Calu3 (cell line): ENCODE measurements around the gene LMNB1. TPM values are rescaled to one million over a fixed set of nuclear protein-coding genes. Genes with fewer than 3 reads are reported as not detected.
"Not testable (repeated sequence)": the region's sequence is repeated elsewhere in the genome, so short reads cannot be mapped to it uniquely, and the experiment has no call there.

Experiments used
- BruUV-seq: library from RNA; stranded (reverse); fragments of 400-500 nt; replicated peaks from 2 replicates; lab custom pipeline; 2021; lab: Mats Ljungman, UMichigan
- CTCF ChIA-PET: fragments of 300-600 bp; sonication (Branson Sonifier 250); formaldehyde crosslinking; loops from one replicate; lab custom pipeline; 2022; ENCODE audit warnings: antibody characterized with exemption; lab: Charles Lee
- DNase-seq: peaks from one replicate; pipeline ENCODE4 v3.0.0; 2022
- H3K27ac Mint-ChIP-seq: one replicate; pipeline ENCODE4 v1.8.0; 2022; ENCODE audit warnings: mixed read lengths; ENCODE audit not compliant: unreplicated experiment
- H3K27me3 Mint-ChIP-seq: one replicate; pipeline ENCODE4 v1.8.0; 2022; ENCODE audit warnings: mixed read lengths; ENCODE audit not compliant: unreplicated experiment
- H3K36me3 Mint-ChIP-seq: one replicate; pipeline ENCODE4 v1.8.0; 2022; ENCODE audit warnings: mild to moderate bottlenecking, moderate library complexity, mixed read lengths; ENCODE audit not compliant: insufficient read depth, unreplicated experiment
- H3K4me1 Mint-ChIP-seq: one replicate; pipeline ENCODE4 v1.8.0; 2022; ENCODE audit warnings: mild to moderate bottlenecking, low read depth, mixed read lengths; ENCODE audit not compliant: unreplicated experiment
- H3K4me3 Mint-ChIP-seq: one replicate; pipeline ENCODE4 v1.8.0; 2022; ENCODE audit warnings: mild to moderate bottlenecking, low read depth, moderate library complexity, mixed read lengths; ENCODE audit not compliant: unreplicated experiment
- H3K9me3 Mint-ChIP-seq: one replicate; pipeline ENCODE4 v1.8.0; 2022; ENCODE audit warnings: low read depth, mixed read lengths; ENCODE audit not compliant: unreplicated experiment
- CTCF ChIP-seq: fragments of 200-600 bp; IDR thresholded peaks from one replicate; pipeline ENCODE4 v1.8.0; 2022; ENCODE audit warnings: antibody characterized with exemption; ENCODE audit not compliant: unreplicated experiment
- intact Hi-C: fragments of 100-400 bp; cut with micrococcal nuclease; formaldehyde crosslinking; loops from one replicate; pipeline ENCODE4 v1.10.0; 2022; ENCODE audit not compliant: unreplicated experiment
- total RNA-seq: library from RNA; stranded (reverse); gene quantifications from 2 replicates; pipeline ENCODE4 v1.2.3, GENCODE V29; 2022

Gene LMNB1
- total RNA-seq, 1 experiment from 2014 or later: 153 TPM

- intact Hi-C loops, H3K27ac Mint-ChIP-seq, H3K4me1 Mint-ChIP-seq, H3K27me3 Mint-ChIP-seq, H3K36me3 Mint-ChIP-seq, DNase-seq, BruUV-seq, H3K9me3 Mint-ChIP-seq, CTCF ChIA-PET, H3K4me3 Mint-ChIP-seq: not testable (repeated sequence)
Observed at GRCh38 chr5:126845470-126846070, 68.6 kb downstream of the LMNB1 start.

GRCh38 chr5:126846344-126846743 is 69.4 kb downstream of the LMNB1 start:
- TF ChIP-seq CTCF: no peak
- no peaks in the 10 kb centered on the region for H3K27me3 Mint-ChIP-seq
- intact Hi-C loops: no loop called here
- BruUV-seq: no TSS peak
- peak overlapping the region; percentile 18 for H3K27ac Mint-ChIP-seq
- no peak for DNase-seq
- H3K4me1 Mint-ChIP-seq: no peaks in the 10 kb centered on the region
- peaks cover 8% of the 10 kb centered on the region for H3K36me3 Mint-ChIP-seq
- CTCF ChIA-PET: no interaction called here
- H3K4me3 Mint-ChIP-seq: no peak overlapping the region
- no peaks in the 10 kb centered on the region for H3K9me3 Mint-ChIP-seq

GRCh38 chr5:126846744-126847455 is 70.0 kb downstream of the LMNB1 start:
- intact Hi-C loops: no loop called here
- H3K27me3 Mint-ChIP-seq: no peaks in the 10 kb centered on the region
- BruUV-seq: no TSS peak
- no peak overlapping the region for H3K4me3 Mint-ChIP-seq
- TF ChIP-seq CTCF: no peak
- peak overlapping the region; percentile 18 for H3K27ac Mint-ChIP-seq
- no peak for DNase-seq
- CTCF ChIA-PET: no interaction called here
- H3K4me1 Mint-ChIP-seq: no peaks in the 10 kb centered on the region
- H3K36me3 Mint-ChIP-seq: peaks cover 8% of the 10 kb centered on the region
- H3K9me3 Mint-ChIP-seq: no peaks in the 10 kb centered on the region

- H3K27ac Mint-ChIP-seq: no peak overlapping the region
- H3K4me1 Mint-ChIP-seq: no peaks in the 10 kb centered on the region
- no peaks in the 10 kb centered on the region for H3K27me3 Mint-ChIP-seq
- no peak for TF ChIP-seq CTCF
- CTCF ChIA-PET: no interaction called here
- no peak for DNase-seq
- no peaks in the 10 kb centered on the region for H3K9me3 Mint-ChIP-seq
- intact Hi-C loops: no loop called here
- peaks cover 8% of the 10 kb centered on the region for H3K36me3 Mint-ChIP-seq
- no TSS peak for BruUV-seq
- no peak overlapping the region for H3K4me3 Mint-ChIP-seq
Observed at GRCh38 chr5:126847456-126847820, 70.5 kb downstream of the LMNB1 start.

GRCh38 chr5:126847826-126848251 is 70.9 kb downstream of the LMNB1 start:
- DNase-seq: no peak
- no peak overlapping the region for H3K4me3 Mint-ChIP-seq
- CTCF ChIA-PET: no interaction called here
- no peak for TF ChIP-seq CTCF
- H3K9me3 Mint-ChIP-seq: no peaks in the 10 kb centered on the region
- H3K27me3 Mint-ChIP-seq: no peaks in the 10 kb centered on the region
- no TSS peak for BruUV-seq
- H3K36me3 Mint-ChIP-seq: peaks cover 8% of the 10 kb centered on the region
- H3K4me1 Mint-ChIP-seq: no peaks in the 10 kb centered on the region
- no peak overlapping the region for H3K27ac Mint-ChIP-seq
- intact Hi-C loops: no loop called here
